Hematopoietic multipotent progenitor cell treated with erythropoietin and hydrocortisone succinate and interleukin-3 and kit ligand, for 17 days (in vitro differentiated cells): ENCODE results near the gene SNX11.

Source experiments
- DNase-seq: peaks from one replicate; pipeline ENCODE4 v3.0.0-alpha.2; 2015; ENCODE audit warnings: low spot score

The SNX11 gene

GRCh38 chr17:48132385-48132784 lies 24.8 kb downstream of the SNX11 start:
- DNase-seq: no peak

GRCh38 chr17:48134912-48135480 lies 27.4 kb downstream of the SNX11 start:
- no peak for DNase-seq

- no peak for DNase-seq
Observed at GRCh38 chr17:48137656-48138055, 30.1 kb downstream of the SNX11 start.

GRCh38 chr17:48139944-48140343 lies 32.4 kb downstream of the SNX11 start:
- no peak for DNase-seq

GRCh38 chr17:48143629-48144028 lies 36.1 kb downstream of the SNX11 start:
- DNase-seq: no peak

GRCh38 chr17:48144231-48144630 lies 36.7 kb downstream of the SNX11 start:
- no peak for DNase-seq

GRCh38 chr17:48144976-48145798 lies 37.6 kb downstream of the SNX11 start:
- DNase-seq: no peak

GRCh38 chr17:48148029-48148770 lies 40.6 kb downstream of the SNX11 start:
- no peak for DNase-seq

- DNase-seq: no peak
Observed at GRCh38 chr17:48148854-48149786, 41.6 kb downstream of the SNX11 start.

GRCh38 chr17:48149787-48150463 lies 42.4 kb downstream of the SNX11 start:
- DNase-seq: no peak

GRCh38 chr17:48150597-48151001 lies 43.0 kb downstream of the SNX11 start:
- DNase-seq: no peak

GRCh38 chr17:48151220-48151619 lies 43.7 kb downstream of the SNX11 start:
- DNase-seq: no peak

GRCh38 chr17:48152289-48152688 lies 44.7 kb downstream of the SNX11 start:
- DNase-seq: no peak

- no peak for DNase-seq
Observed at GRCh38 chr17:48153691-48154358, 46.3 kb downstream of the SNX11 start.

- DNase-seq: no peak
Observed at GRCh38 chr17:48155889-48156611, 48.5 kb downstream of the SNX11 start.

- no peak for DNase-seq
Observed at GRCh38 chr17:48159232-48159631, 51.7 kb downstream of the SNX11 start.

- no peak for DNase-seq
Observed at GRCh38 chr17:48160177-48161081, 52.9 kb downstream of the SNX11 start.

- no peak for DNase-seq
Observed at GRCh38 chr17:48161127-48161905, 53.8 kb downstream of the SNX11 start.
